GM18868 (cell line): ENCODE data around the gene KIAA0319L.

Experiments used
- ATAC-seq: cut with Tn5 transposase; IDR thresholded peaks from one replicate; pipeline ENCODE4 v1.9.1; 2021; ENCODE audit warnings: mild to moderate bottlenecking, moderate library complexity; ENCODE audit not compliant: unreplicated experiment

Gene KIAA0319L

DNA sequence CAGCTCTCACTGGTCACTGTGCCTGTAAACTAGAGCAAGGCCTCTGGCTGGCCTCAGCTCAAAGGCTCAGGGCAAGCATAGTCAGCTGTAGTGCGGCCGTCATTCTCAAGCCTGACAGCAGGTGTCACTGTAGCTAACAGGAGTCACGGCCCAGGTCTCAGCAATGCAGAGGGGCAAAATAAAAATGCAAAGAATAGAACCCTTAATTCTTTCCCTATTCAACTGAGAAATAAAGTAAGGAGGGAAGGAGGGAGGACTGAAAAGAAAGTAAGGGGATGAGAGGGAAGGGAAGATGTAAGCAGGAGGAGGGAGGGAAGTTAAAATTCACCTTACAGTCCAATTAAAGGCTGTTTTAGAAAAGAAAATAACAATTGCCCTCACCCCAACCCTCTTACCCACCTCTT lies 106.1 kb downstream of the KIAA0319L start:
- peak; percentile 50 for ATAC-seq

DNA sequence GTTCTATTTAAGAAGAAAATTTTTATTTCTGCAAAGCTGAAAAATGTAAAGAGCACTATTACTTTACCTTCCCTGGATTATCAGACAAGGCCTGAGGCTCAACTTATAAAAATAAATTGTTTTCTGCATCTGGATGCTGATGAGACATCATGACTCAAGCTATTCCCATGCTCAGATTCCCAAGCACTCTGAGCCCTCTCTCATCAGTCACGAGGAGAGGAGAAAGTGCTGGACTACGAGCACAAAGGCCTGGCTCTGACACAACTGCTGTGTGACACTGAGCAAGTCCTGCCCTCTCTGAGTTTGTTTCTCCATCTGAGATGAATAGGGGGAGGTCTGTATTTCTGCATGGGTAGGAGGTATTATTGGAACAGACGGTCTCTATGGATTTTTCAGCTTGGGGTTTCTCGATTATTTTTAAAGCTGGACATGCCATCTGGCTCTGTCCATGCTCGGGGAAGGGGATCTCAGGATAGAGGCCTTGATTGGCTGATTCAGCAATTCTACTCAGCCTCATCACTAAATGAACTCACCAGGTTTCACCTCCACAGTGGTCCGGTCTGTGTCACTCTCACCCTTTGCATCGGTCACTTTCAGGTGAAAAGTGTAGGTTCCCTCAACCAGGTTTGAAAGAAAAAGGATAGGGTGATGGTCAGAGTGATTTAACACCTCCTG lies 107.7 kb downstream of the KIAA0319L start:
- ATAC-seq = no peak

DNA sequence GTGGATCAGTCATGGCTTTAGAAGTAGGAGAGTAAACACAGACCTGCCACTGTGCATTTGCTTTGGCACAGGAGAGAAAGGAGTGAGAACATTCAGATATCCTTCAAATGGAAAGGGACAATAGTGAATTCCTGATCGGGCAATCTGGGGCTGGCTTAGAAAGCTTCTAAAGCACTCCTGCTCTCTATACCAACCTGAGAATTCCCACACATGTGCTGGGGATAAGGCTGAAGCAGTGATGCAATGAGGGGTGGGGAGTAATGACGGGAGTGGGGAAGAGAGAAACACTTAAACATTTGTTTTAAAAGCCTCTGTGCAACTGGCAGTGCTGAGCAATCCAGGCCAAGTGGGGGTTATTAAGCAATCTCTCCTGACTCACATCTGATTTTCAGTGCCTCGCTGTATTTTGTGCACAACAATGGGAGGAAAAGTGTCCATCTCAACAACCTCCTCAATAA lies 108.8 kb downstream of the KIAA0319L start:
- no peak for ATAC-seq

DNA sequence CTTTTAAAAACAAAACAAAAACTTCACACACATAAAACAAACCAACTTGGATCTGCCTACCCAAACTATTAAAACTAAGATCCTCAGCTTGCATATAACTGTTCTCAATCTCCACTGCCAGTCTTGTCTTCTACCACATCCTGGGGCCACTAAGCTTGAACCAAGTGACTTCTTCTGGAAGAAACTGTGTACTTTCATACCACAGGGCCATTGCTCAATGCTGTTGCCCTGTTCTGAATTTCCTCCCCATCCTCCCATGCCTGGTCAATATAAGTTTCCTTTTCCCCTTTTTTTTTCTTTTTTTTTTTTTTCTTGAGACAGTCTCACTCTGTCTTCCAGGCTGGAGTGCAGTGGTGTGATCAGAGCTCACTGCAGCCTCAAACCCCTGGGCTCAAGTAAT lies 109.9 kb downstream of the KIAA0319L start:
- ATAC-seq = no peak

DNA sequence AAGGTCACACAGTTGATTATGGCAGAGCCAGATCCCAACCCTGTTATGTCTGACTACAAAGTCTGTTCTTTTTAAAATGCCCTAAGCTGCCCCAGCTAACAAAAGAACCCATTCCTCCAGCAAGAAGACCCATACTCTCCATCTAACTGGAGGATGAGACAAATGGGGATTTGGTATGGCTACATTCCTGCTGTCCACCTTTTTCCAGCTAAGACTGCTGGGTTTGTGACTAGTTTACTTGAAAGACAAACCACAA lies 112.8 kb downstream of the KIAA0319L start:
- no peak for ATAC-seq

DNA sequence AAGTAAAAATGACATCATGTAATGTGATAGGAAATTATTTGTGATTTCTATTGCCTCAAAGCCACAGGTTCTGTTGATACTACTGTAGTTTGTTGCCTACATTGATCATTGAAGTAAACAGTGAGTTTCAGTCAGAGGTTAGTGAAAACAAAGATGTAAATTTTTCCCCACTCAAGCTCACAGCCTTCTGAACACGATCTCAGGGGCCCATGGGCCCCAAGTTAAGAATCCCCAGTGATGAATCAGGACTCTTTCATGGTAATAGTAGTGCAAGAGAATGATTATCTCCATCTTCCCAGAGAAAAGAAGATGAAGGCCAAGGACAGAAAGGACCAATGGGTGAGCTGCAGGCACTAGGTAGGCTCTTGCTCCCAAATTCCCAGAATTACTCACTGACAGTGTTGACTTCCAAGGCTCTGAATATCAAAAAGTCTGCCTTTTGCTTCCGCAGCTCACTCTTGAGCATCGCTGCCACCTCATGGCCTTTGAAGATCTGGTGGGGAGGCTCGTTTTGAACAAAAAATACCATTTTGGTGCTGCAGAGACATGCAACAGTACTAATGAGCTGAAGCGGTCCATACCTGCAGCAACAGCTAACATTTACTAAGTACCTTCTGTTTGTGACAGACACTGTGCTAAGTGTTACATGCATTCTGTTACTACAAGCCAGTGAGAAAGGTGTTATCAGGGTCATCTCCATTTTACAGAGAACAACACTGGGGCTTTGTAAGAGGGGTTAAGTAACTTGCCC lies 113.3 kb downstream of the KIAA0319L start:
- ATAC-seq = no peak

DNA sequence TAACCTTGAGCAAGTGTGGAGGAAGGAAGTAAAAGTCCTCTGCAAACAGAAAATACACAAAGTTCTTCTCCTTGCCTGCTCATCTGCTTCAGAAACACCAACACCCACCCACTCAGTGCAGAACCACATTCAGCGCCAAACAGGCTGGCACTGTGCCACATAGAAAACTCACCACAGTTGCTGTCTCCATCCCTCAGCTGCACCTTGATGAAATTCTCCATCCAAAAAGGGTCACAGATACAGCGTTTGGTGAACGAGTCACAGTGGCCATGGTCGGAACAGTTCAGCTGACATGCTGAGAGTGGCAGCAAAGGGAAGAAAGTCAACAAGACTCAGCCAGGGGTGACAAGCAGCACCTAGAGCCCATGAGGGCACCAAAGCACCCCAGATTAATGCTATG lies 114.5 kb downstream of the KIAA0319L start:
- ATAC-seq = no peak

DNA sequence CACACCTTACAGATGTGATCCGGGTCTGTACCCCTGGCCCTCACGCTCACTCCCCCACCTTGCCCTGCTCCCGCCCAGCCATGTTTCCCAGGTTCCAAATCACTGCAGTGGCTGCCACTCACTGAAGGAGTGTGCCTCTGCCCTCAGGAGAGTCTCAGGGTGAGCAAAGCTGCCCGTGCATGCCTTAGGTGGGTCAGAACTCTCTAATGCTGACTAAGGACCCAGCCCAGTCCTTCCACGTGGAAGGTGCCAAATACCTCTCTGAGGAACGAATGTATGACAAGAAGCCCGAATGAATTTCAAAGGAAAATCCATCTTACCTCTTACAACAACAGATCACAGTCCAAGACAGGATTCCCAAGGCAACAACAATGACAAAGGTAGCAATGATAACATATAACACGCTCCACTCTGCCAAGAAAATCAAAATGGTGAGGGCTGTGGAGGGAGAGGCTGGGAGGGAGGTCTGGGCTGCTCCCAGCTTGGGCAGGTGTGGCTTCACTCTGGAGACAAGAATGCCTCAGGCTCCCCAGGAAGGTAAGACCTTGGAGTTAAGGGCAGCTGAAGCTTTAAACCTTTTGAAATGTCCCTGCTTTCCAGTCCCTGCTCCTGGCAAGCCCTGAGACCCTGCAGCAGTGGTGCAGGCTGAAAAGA lies 115.2 kb downstream of the KIAA0319L start:
- no peak for ATAC-seq

DNA sequence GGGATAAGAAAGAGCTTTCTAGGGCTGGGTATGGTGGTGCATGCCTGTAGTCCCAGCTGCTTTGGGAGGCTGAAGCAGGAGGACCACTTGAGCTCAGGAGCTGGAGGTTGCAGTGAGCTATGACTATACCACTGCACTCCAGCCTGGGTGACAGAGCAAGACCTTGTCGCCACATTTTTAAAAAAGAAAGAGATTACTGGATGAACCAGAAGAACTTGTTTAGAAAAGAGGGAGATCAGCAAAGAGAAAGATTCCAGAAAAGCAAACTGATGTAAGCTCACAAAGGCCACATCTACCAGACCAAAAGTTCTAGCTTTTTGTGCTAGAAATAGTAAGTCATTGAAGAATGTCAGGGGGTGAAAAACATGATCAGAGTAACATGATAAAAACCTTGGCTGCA lies 117.6 kb downstream of the KIAA0319L start:
- ATAC-seq = no peak

DNA sequence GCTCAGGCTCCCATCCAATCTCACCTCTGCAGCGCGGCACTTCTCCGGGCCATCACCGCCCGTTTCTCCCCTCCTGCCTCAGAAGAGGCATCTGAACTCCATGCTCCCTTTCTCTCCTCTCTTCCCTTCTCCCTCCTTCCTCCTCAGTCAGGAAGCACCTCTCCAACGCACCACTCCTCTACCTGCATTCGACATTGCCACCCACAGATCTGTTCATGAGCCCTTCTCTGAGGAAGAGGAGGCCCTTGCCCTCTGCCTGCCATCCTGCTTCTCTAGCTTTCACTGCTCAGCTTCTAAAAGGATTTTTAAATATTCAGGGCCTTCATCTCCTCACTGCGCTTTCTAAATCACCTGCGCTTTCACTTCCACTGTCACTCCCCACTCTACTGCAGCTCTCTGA lies 120.0 kb downstream of the KIAA0319L start:
- ATAC-seq = no peak

DNA sequence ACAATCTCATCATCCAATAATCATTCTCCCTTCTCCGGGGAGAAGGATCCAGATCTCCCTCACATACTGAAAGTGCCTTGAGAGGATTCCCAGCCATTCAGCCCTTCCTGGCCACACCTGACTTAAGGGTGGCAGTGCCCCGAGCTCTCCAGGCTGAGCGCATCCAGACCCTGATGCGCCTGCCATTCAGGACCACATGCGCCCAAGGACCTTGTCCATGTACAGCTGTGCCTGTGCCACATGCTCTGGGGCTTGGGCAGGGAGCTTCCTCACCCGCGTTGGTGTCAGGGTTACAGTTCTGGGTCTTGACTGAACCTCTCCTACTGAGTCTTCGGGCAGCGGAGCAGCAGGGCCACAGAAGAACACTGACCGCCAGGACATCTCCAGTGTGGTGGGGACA lies 121.1 kb downstream of the KIAA0319L start:
- ATAC-seq = no peak

DNA sequence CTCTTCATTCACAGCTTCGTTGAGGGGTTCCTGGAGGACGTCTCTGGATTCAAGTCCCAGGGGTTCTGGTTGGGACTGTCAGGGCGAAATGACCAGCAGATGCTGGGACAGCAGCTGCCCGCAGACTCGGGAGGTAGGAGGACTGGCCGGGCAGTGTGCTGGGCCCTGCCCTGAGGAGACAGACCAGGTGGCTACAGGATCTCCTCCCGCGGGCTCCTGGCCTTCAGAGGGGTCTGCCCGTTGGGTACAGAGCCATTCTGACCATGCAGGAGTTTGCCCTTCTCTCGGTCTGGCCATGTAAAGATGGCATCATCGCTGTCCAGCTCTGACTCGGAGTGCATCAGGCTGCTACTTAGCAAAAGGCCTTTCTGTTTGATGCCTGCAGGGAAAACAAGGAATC lies 122.5 kb downstream of the KIAA0319L start:
- ATAC-seq = no peak

DNA sequence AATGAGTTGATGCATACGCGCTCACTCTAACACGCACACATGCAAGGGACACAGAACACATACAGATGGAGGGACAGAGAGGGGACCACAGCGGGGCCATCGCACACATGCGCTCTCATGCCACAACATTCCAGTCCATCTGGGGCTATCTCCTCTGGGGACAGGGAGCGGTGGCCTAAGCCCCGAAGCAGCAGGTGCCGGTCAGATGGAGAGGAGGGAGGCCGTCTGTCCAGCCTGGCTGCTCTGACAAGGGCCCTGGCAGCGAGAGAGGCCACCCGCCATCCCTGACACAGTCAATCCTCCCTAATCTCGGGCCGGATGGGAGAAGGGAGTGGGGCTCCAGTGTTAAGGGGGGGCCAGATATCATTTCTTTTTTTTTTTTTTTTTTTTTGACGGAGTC lies 123.5 kb downstream of the KIAA0319L start:
- ATAC-seq = no peak

DNA sequence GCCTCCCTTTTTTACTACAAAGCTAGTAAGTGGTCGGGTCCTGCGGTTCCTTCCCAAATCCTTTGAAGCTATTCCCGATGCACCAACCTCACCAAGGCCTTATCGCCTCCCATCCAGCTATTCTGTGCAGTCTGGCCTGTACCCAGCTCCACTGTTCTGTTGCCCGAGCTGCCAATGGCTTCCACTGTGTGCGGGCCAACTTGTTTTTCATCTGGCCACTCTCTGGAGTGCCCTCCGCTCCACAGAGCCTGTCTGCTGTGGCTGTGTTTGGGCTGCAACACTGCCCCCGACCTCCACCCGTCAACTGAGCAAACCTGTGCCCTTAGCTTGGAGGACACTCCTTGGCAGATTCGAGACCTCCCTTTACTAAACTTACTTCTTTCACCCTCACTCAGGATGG lies 125.0 kb downstream of the KIAA0319L start:
- ATAC-seq = no peak

DNA sequence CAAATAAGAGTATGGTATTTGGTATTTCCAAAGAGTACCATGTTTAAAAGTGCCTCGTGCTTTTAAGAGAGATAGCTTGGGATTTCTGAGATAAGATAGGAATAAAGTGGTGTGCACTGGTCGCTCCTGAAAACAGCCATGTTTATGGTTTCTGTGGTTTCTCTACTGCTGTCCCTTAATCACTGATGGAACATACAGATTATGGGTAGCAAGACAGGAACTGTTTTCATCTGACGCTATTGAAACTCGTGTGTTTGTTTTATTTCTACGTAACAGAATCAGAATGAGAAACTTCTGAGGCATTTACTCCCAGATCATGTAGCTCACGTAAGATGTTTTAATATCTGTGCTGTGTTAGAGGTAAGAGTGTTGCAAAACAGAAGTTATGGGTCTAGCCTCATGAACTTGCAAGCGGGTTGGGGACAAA lies 126.0 kb downstream of the KIAA0319L start:
- no peak for ATAC-seq

DNA sequence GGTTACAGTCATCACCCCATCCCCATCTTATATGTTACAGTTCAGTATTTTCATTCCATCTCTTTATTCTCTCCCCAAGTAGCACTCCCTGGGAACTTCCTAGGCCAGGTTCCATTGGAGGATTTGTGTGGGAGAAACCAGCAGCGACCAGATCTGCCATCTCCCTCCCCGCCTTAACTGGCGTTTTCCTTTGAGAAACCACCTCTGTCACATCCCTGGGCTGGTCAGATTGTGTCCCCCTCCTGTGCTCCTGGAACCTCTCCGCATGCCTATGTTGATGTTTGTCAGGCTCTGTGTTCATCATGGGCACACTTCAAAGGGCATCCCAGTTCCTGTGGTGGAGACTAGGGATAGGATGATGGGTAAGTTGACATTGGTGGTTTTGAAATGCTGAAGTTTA lies 126.4 kb downstream of the KIAA0319L start:
- ATAC-seq = no peak

DNA sequence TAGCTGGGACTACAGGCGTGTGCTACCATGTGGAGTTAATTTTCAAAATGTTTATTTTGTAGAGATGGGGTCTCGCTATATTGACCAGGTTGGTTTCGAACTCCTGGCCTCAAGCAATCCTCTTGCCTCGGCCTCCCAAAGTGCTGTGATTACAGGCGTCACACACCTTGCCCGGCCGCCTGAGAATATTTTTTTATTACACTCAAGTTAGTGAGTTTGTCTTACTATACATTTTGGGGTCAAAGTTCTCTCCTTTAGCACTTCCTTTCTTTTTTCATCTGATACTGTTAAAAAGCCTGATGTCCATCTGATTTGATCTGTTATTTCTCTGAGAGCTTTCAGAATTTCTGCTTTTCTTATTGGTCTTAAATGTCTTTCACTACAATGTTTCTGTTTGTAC lies 128.8 kb downstream of the KIAA0319L start:
- ATAC-seq = no peak

DNA sequence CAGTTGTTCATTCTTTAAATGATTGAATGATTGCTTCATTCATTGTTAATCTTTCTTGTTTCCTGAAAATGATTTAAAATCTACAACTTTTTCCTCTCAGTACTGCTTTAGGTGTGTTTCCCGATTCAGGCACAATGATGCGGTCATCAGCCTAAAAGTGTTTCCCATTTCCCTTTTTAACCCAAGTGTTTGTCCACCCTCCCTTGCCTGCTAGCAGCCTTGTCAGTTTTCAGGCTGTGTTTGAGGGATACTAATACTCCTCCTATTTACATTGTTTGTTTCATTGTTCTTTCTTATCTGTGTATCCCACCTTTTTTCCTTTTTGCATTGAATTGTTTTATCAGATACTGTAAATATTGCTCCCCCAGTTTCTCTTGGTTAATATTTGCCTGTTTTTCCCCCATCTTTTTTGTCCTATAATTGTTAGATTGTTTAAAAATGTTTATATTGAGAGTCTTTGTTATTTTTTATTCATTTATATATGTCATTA lies 131.1 kb downstream of the KIAA0319L start:
- no peak for ATAC-seq

DNA sequence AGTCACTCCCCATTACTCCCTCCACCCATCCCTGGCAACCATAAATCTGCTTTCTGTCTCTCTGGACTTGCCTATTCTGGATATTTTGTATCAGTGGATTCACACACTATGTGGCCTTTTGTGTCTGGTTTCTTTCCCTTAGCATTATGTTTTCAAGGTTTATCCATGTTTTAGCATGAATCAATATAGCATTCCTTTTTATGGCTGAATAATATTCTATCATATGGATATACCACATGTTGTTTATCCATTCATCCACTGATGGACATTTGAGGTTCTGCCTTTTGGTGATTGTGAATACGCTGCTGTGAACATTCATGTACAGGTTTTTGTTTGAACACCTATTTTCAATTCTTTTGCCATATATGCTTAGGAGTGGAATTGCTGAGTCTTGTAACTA lies 148.3 kb downstream of the KIAA0319L start:
- ATAC-seq = no peak

DNA sequence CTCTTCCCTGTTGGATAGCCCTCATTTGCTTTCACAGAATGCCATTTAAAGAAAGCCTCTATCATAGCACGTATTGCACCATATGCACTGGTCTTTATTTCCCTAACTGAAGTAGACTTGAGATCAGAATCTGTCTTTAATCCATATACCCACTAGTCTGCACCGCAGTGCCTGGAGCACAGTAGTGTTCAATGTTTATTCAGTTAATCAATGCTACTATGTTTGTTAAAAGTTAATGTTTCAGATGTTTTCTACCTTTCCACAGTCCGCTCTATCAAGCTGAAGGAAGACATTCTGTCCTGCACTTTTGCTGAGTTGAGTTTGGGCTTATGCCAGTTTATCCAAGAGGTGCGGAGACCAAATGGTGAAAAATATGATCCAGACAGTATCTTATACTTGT lies 149.5 kb downstream of the KIAA0319L start:
- ATAC-seq = no peak

DNA sequence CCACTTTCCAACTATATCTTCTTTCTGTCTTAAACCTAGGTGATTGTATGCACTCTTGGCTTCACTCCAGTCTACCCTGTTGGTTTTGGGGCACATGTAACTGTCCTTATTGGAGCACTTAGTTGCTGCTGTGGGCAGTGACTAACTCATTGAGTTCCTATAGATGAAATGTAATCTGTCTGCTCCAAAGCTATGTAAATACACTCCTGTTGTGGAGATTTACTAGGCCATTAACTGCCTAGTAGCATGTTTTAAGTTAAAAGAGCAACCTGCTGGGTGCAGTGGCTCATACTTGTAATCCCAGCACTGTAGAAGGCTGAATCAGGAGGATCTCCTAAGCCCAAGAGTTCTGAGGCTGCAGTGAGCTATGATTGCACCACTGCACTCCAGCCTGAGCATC lies 151.1 kb downstream of the KIAA0319L start:
- no peak for ATAC-seq

DNA sequence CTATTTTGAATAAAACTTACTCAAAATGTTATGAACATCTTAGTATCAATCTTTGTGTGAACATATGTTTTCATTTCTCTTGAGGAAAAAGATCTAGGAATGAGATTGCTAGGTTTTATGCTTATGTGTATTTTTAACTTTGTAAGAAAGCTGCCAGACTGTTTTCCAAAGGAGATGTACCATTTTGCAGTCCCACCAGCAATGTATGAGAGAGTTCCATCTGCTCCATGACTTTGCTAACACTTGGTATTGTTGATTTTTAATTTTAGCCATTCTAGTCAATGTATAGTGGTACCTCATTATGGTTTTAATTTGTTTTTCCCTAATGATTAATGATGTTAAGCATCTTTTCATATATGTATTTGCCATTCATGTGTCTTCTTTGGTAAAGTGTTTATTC lies 156.2 kb downstream of the KIAA0319L start:
- no peak for ATAC-seq
